BE2C (cell line): Measurements from ENCODE around the gene SPPL3.

Source experiments
- DNase-seq: peaks from one replicate; pipeline ENCODE4 v3.0.0-alpha.2; 2020
- H3K27me3 ChIP-seq: fragments of 250-450 bp; sonication (Bioruptor Pico); 2 replicates; pipeline ENCODE4 v1.5.1; 2020; ENCODE audit warnings: mild to moderate bottlenecking
- H3K36me3 ChIP-seq: fragments of 250-450 bp; sonication (Bioruptor Pico); 2 replicates; pipeline ENCODE4 v1.5.1; 2020; ENCODE audit warnings: mild to moderate bottlenecking
- H3K4me1 ChIP-seq: fragments of 250-450 bp; sonication (Bioruptor Pico); 2 replicates; pipeline ENCODE4 v1.5.1; 2020
- H3K4me3 ChIP-seq: 2 replicates; pipeline ENCODE4 v1.5.1; 2011; ENCODE audit warnings: low read depth, low read length
- H3K9me3 ChIP-seq: fragments of 250-450 bp; sonication (Bioruptor Pico); 2 replicates; pipeline ENCODE4 v1.5.1; 2020
- TF ChIP-seq, protein P1 (sequence below): IDR thresholded peaks from 2 replicates; pipeline ENCODE4 v1.5.1; 2012; ENCODE audit warnings: mild to moderate bottlenecking, low read depth, low read length

The SPPL3 gene

DNA sequence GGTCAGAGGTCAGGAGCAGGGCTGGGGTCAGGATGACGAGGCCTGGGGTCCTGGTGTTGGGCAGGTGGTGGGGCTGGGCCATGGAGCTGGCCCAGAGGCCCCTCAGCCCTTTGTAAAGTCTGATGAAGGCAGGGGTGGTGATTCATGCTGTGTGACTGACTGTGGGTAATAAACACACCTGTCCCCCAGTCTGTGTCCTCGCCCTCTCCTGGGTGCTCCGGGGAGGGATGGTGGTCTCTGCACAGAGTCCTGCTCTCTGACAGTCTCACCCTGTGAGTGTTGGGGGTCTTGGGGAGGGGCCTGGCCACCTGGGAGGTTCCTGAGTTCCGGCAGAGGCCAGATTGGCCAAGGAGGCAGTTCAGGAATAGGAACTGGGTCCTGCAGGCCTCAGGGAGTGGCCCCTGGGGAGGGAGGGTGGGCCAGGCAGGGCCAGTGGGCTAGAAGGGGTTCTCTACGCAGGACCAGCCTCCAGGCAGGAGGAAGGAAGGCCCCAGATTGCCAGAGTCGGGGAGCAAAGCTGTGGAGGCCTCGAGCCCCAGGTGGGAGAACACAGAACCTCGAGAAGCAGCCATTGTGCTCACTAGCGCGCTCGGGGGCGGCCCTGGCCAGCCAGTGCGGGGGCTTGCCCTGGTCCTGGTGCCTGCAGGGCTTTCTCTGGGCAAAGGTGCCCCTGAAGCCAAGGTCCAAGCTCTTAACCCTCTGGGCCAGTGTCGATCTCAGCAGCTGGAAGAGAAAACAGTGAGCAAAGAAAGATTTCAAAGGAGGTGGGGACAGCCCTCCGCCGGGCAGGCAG, 164.1 kb downstream of the SPPL3 start:
- H3K27me3 ChIP-seq: no peaks in the 10 kb centered on the region
- no peak overlapping the region for H3K4me3 ChIP-seq
- no peaks in the 10 kb centered on the region for H3K36me3 ChIP-seq
- H3K9me3 ChIP-seq: no peaks in the 10 kb centered on the region
- no peaks in the 10 kb centered on the region for H3K4me1 ChIP-seq
- DNase-seq: no peak
- TF ChIP-seq, protein P1, sequence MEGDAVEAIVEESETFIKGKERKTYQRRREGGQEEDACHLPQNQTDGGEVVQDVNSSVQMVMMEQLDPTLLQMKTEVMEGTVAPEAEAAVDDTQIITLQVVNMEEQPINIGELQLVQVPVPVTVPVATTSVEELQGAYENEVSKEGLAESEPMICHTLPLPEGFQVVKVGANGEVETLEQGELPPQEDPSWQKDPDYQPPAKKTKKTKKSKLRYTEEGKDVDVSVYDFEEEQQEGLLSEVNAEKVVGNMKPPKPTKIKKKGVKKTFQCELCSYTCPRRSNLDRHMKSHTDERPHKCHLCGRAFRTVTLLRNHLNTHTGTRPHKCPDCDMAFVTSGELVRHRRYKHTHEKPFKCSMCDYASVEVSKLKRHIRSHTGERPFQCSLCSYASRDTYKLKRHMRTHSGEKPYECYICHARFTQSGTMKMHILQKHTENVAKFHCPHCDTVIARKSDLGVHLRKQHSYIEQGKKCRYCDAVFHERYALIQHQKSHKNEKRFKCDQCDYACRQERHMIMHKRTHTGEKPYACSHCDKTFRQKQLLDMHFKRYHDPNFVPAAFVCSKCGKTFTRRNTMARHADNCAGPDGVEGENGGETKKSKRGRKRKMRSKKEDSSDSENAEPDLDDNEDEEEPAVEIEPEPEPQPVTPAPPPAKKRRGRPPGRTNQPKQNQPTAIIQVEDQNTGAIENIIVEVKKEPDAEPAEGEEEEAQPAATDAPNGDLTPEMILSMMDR: no peak

DNA sequence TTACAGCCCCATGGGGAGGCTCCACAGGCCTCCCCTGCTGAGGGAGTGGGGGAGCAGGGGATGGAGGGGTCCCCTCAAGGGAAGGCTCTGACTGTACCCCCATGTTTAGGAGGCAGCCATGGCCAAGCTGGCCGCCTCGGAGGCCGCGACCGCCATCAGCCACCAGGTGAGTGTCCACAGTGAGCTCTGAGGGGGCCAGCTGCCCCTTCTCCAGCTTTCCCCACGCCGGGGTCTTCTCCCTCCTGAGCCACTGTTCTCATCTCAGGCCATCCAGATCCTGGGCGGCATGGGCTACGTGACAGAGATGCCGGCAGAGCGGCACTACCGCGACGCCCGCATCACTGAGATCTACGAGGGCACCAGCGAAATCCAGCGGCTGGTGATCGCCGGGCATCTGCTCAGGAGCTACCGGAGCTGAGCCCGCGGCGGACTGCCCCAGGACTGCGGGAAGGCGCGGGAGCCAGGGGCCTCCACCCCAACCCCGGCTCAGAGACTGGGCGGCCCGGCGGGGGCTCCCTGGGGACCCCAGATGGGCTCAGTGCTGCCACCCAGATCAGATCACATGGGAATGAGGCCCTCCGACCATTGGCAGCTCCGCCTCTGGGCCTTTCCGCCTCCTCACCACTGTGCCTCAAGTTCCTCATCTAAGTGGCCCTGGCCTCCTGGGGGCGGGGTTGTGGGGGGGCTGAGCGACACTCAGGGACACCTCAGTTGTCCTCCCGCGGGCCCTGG, 165.0 kb downstream of the SPPL3 start:
- Histone ChIP-seq H3K36me3 (no peaks in the 10 kb centered on the region), H3K9me3 (no peaks in the 10 kb centered on the region), H3K27me3 (no peaks in the 10 kb centered on the region), H3K4me3 (no peak overlapping the region), H3K4me1 (no peaks in the 10 kb centered on the region)
- TF ChIP-seq, protein P1: no peak
- no peak for DNase-seq

DNA sequence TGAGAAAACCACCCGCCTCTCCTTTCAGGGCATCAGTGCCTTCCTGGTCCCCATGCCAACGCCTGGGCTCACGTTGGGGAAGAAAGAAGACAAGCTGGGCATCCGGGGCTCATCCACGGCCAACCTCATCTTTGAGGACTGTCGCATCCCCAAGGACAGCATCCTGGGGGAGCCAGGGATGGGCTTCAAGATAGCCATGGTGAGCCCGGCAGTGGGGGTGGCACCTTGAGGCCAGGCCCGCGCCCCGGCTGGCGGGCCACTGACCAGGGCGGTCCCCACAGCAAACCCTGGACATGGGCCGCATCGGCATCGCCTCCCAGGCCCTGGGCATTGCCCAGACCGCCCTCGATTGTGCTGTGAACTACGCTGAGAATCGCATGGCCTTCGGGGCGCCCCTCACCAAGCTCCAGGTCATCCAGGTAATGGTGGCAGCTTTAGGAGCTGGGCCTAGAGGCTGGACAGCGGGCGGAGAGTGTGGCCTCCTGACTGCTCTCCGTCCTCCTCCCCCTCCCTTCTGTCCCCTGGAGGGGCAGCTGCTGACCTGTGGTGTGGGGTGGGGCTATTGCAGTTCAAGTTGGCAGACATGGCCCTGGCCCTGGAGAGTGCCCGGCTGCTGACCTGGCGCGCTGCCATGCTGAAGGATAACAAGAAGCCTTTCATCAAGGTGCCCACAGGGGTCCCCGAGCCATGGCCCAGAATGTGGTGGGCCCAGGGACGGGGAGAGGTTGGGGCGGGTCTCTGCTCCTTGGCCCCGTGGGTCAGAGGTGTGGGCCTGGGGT, 165.7 kb downstream of the SPPL3 start:
- TF ChIP-seq, protein P1: no peak
- H3K27me3 ChIP-seq: no peaks in the 10 kb centered on the region
- H3K9me3 ChIP-seq: no peaks in the 10 kb centered on the region
- H3K4me3 ChIP-seq: no peak overlapping the region
- DNase-seq: no peak
- H3K4me1 ChIP-seq: no peaks in the 10 kb centered on the region
- no peaks in the 10 kb centered on the region for H3K36me3 ChIP-seq

DNA sequence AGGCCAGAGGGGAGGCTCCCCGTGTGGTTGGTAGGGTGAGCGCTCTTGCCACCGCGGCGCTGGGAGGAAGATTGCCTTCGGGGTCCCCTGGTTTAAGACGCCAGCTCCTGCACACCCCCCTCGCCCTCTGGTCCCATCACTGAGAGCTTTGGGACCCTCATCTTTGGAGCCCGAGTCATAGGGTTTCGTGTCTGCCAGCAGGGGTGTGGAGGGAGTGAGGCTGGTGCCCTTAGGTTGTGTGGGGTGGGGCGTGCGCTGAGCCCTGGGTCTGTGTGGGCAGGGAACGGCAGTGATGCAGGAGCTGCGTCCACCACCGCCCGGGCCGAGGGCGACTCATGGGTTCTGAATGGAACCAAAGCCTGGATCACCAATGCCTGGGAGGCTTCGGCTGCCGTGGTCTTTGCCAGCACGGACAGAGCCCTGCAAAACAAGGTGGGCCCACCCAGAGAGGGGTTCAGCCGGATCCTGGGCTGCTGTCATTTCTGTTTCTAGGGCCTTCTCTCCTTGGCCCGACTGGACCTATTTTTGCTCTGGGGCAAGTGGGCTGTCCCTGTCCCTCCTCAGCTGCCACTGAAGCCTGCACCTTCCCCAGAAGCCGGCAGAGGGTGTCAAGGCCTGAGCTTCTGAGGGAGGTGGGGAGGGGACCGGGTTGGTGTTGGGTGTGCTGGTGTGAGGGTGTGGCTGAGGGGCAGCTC, 166.5 kb downstream of the SPPL3 start:
- TF ChIP-seq, protein P1: peak; percentile 30
- H3K27me3 ChIP-seq: no peaks in the 10 kb centered on the region
- no peak for DNase-seq
- H3K36me3 ChIP-seq: no peaks in the 10 kb centered on the region
- no peaks in the 10 kb centered on the region for H3K4me1 ChIP-seq
- H3K9me3 ChIP-seq: no peaks in the 10 kb centered on the region
- H3K4me3 ChIP-seq: no peak overlapping the region

DNA sequence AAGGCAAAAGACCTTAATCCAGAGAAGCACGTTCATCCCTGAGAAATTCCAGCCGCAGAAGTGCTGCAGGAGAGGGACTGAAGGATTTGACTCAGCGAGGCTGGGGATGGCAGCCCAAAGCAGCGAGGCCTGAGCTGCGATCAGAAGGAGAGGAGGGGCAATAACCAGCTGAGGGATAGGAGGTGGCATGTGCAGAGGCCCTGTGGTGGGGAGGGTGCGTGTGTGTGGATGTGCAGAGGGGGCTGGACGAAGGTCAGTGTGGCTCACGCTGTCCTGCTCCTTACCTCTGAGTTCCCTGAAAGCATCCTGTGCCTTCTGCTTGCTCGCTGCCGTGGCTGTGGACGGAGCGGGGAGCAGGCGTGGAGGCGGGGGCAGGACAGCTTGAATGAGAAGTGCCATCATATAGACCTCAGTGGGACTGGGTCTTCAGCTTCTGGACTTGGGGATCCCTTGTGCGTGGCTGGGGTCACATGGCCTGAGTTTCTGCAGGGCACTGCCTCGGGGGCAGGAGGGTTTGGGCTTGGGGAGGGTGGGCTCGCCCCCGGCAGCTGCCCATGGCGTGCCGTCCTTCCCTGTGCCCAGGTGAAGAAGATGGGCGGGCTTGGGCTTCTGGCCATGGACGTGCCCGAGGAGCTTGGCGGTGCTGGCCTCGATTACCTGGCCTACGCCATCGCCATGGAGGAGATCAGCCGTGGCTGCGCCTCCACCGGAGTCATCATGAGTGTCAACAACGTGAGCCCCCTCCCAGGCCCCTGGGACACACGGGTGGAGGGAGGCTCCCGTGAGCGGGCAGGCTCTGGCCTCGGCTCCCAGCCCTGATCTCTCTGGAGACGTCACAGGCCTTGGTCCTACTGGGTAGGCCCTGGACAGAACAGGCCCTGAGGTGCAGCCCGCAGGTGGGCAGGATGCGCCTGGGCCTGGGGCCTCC, 167.5 kb downstream of the SPPL3 start:
- H3K36me3 ChIP-seq: no peaks in the 10 kb centered on the region
- no peak overlapping the region for H3K4me3 ChIP-seq
- TF ChIP-seq, protein P1: no peak
- H3K4me1 ChIP-seq: no peaks in the 10 kb centered on the region
- no peak for DNase-seq
- no peaks in the 10 kb centered on the region for H3K27me3 ChIP-seq
- H3K9me3 ChIP-seq: no peaks in the 10 kb centered on the region
